GM18498 (cell line): ENCODE measurements around the gene ERGIC1.

Source experiments
- ATAC-seq: cut with Tn5 transposase; IDR thresholded peaks from one replicate; pipeline ENCODE4 v1.9.1; 2021; ENCODE audit warnings: mild to moderate bottlenecking, moderate library complexity; ENCODE audit not compliant: unreplicated experiment

The ERGIC1 gene

DNA sequence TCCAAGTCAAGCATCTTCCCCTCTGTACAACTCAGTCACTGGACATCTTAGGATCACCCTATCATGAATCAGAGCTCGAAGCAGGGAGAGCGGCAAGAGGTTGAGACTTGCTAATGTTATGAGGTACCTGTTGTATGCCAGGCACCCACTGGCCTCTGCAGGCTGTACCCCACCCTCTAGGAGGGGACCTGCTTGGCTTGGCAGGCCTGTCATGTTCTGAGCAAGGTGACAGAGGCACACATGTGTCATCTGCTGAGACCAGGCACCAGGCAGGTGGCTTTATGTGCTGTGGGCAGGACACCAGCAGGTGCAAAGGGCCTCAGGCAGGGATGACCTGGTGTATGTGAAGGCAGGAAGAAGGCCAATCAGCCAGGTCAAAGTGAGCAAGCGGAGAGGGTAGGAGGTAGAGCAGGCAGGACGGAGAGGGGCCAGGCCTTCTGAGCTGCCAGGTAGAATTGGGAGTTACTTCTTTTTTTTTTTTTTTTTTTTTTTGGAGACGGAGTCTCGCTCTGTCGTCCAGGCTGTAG lies 64.9 kb downstream of the ERGIC1 start:
- no peak for ATAC-seq

GRCh38 chr5:172899436-172899835 lies 65.4 kb downstream of the ERGIC1 start:
- no peak for ATAC-seq

GRCh38 chr5:172901012-172901780 lies 67.1 kb downstream of the ERGIC1 start:
- ATAC-seq = no peak

DNA sequence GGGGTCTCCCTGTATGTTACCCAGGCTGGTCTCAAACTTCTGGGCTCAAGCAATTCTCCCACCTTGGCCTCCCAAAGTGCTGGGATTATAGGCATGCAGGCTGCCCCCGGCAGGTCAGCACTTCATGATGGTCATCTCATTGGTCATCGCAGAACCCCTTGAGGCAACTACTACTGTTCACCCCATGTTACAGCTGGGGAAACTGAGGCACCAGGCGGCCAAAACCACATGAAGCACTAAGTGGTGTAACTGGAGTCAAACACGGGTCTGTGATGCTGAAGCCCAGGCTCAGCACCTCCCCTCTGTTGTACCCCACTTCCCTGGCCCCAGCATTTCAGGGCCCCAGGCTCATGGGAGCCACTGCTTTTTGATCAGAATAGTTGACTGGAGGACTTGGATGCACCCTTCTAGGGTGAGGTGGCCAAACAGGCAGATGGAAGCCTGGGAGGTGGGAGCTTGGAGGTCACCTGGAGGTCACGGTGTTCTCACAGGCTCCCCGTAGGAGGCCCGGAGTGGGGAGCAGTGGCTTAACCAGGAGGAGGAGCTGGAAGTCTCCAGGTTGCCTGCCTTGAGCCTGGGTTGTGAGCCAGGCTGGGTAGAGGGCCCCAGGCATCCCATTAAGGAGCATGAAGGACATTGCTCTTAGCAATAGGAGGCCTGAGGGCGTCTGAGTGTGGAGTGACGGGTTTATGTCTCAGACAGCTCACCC lies 67.9 kb downstream of the ERGIC1 start:
- no peak for ATAC-seq

DNA sequence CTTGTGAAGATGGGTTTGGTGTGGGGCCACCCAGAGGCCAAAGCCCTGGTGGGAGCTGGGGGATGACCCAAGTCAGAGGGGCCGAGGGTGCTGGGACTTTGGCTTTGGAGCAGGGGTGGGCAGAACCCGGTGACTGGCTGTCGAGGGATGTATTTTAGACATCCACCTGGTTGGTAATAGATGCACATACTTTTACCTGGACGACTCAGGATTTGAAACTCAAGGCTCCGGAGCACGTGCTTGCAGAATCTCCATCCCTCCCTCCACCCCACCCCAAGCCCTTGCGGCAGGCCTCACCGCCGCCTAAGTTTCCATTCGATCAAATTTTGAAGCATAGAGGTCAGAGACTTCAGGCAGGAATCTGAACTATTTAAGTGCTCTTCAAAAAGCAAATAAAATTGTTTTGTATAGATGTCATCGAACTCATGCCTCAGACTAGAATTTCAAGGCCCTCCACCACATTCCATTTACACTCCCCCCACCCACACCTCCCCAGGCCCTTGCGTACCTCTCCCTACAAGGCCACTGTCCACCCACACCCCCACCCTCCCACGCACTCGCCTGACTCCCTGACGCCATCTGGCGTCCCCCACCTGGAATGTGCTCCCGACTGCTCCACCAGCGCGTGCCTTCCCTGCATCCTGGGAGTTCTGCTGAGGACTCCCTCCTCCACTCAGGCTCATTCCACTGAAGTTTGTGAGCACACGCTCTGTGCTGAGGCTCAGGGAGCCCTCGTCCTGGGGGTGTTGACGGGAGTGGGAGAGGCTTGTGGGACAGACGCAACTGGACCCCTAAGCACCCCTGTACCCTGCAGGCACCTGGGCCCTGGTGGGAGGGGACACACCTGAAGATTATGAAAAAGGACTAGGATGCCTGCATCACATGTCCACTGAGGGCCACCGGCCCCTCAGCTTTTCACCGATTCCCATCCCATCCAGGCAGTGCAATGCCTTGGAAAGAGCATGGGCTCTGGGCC lies 68.7 kb downstream of the ERGIC1 start:
- no peak for ATAC-seq

DNA sequence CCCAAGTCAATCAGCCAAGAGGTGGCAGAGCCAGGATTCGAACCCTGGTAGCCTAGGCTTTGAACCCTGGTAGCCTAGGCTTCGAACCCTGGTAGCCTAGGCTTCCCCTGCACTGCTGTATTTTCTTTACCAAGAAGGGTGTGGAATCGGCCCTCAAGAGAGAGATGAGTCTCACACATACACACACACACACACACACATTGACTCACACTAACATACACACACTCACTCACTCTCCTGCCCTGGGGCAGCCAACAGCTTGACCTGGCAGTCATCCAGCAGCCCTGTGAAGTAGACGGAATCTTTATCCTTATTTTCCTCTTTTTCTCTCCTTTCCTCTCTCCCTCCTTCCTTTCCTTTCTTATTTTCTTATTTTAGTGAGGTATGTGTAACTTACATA lies 69.7 kb downstream of the ERGIC1 start:
- no peak for ATAC-seq

- ATAC-seq = no peak
Measured at GRCh38 chr5:172904312-172904642, 70.2 kb downstream of the ERGIC1 start.

DNA sequence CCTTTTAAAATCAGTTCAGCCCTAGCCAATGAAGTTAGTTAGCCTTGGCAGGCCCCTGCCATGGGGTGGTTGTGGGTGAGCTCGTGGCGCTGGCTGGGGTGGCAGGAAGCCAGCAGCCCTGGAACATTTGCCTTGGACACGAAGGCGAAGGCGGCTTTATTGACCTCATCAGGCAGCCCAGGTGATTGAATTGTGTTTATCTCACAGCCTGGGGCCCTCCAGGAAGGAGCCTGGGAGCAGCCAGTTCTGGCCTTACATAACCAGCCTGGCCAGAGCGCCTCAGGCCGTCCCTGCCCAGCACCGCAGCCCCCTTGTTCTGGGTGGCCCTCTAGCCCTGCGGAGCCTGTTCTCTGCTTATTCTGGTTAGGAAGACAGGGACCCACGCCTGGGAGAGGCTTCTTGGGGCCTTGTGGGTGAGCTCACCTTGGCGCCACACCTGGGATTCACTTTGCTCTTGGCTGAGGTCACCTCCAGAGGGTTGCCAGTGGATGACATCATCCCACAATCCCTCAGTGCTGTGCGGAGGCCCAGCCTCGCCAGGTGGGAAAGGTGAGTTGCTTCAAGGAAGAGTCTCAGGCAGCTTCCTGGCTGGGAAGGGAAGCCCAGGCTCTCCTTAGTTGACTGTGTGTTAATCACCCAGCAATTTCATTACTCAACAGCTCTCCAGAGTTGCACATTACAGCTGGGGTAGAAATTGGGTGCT lies 70.7 kb downstream of the ERGIC1 start:
- ATAC-seq = no peak

- no peak for ATAC-seq
Measured at GRCh38 chr5:172905346-172906140, 71.5 kb downstream of the ERGIC1 start.

- ATAC-seq = no peak
Measured at GRCh38 chr5:172906436-172906835, 72.4 kb downstream of the ERGIC1 start.

DNA sequence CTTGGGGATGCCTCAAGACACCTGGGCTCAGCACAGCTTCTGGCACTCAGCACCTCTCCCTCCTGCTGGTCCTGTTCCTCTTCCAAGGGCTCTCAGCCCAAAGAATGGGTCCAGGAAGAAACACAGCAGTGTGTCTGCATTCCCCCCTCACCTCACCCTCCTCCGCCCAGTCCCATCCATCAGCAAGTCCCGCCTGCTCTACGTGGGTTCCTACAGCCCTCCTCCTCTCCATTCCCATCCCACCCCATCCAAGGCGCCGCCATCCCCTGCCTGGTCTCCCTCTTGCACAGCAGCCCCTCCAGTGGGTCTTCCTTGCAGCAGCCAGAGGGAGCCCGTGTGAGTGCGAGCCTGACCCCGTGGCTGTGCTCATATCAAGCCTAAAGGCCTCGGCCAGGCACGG lies 72.8 kb downstream of the ERGIC1 start:
- ATAC-seq = no peak

DNA sequence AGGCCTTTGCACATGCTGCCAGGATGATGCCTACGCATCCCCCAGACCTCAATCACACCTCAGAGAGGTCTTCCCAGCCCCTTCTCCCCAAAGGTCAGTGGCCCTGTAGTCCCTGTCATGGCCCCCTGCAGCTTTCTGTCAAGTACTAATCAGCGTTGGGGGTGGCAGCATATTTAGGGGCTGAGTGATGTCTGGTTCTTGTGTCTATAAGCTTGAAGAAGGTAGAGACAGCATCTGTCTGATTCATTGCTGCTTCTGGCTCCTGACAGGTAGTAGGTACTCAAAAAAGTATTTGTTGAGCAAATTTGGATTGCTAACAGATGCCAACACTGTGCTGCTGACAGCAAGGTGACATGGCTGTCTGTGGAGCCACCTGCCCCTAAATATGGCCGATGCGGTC lies 73.6 kb downstream of the ERGIC1 start:
- ATAC-seq = no peak

DNA sequence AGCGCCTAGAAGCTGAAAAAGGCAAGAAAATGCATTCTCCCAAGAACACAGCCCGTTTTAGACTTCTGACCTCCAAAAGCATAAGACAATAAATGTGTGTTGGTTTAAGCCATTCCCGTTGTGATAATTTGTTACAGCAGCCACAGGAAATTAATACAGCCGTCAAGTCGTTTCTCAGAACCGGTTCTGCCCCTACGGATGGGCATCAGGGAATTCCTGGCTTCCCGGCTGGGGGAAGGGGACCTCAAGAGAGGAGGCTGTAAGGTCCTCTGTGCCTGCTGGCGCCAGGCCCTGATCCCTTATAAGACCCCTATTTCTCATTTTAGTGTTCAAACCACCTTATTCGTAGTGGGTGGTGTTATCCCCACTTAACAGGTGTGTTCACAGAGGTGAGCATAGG lies 74.6 kb downstream of the ERGIC1 start:
- no peak for ATAC-seq

- peak; percentile 71 for ATAC-seq
Measured at GRCh38 chr5:172909931-172910502, 76.0 kb downstream of the ERGIC1 start.

- ATAC-seq = peak; percentile 48
Measured at GRCh38 chr5:172910828-172911627, 77.0 kb downstream of the ERGIC1 start.

DNA sequence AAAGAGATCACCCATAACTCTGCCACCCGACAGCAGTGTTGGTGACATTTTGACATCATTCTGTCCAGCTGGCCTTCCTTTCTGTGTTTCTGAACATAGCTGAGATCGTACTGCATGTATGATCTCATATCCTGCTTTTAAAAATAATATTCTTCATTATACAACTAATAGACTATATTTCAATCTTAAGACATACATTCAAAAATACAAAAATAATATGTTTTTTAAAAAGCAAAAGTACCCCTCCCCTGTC lies 77.5 kb downstream of the ERGIC1 start:
- ATAC-seq = no peak

- no peak for ATAC-seq
Measured at GRCh38 chr5:172911976-172912375, 77.9 kb downstream of the ERGIC1 start.

GRCh38 chr5:172913117-172913850 lies 79.2 kb downstream of the ERGIC1 start:
- ATAC-seq = no peak
